ENCODE measurements around the gene JAZF1.
"Not testable (repeated sequence)": the region's sequence is repeated elsewhere in the genome, so short reads cannot be mapped to it uniquely, and the experiment has no call there.

The JAZF1 gene

GRCh38 chr7:27930910-27931476, 249.6 kb downstream of the JAZF1 start:
- TF ChIP-seq CTCF (IDR thresholded peaks at IDR 0.05; ENCODE audit: low read depth, low read length) = no peak
- H3K4me3 ChIP-seq (ENCODE audit: low read depth, low read length) = no peak overlapping the region
- in situ Hi-C loops (cut with HindIII; ENCODE audit: low sequenced_read_pairs) = no loop called here
- DNase-seq (ENCODE audit: low read depth, low spot score) = no peak

DNA sequence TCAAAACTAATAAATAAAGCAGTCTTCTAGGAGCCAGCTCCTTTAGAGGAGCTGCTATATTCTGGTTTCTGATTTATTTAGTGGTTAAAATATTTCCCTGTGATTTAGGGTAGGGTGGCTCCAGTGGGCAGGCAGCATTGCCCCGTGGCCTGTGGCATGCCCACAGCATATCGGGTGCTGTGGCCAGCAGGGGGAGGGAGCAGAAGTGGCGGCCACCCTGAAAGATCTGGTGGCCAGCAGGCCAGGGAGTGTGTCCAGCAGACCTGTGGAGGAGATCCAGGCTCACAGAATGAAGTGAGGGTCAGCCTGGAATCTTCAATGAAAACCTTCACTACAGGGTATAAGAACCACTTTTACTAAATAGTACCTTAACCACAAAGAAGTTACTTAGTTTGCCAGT, 251.5 kb downstream of the JAZF1 start:
- no peak overlapping the region for H3K4me3 ChIP-seq (ENCODE audit: low read depth, low read length)
- in situ Hi-C loops (cut with HindIII; ENCODE audit: low sequenced_read_pairs) = no loop called here
- no peak for TF ChIP-seq CTCF (IDR thresholded peaks at IDR 0.05; ENCODE audit: low read depth, low read length)
- no peak for DNase-seq (ENCODE audit: low read depth, low spot score)

- H3K4me3 ChIP-seq (ENCODE audit: low read depth, low read length) = no peak overlapping the region
- in situ Hi-C loops (cut with HindIII; ENCODE audit: low sequenced_read_pairs) = no loop called here
- no peak for DNase-seq (ENCODE audit: low read depth, low spot score)
- no peak for TF ChIP-seq CTCF (IDR thresholded peaks at IDR 0.05; ENCODE audit: low read depth, low read length)
Measured at GRCh38 chr7:27928001-27928400, 252.6 kb downstream of the JAZF1 start.

- H3K4me3 ChIP-seq (ENCODE audit: low read depth, low read length) = no peak overlapping the region
- in situ Hi-C loops (cut with HindIII; ENCODE audit: low sequenced_read_pairs) = no loop called here
- DNase-seq (ENCODE audit: low read depth, low spot score) = no peak
- no peak for TF ChIP-seq CTCF (IDR thresholded peaks at IDR 0.05; ENCODE audit: low read depth, low read length)
Measured at GRCh38 chr7:27925573-27926201, 254.9 kb downstream of the JAZF1 start.

GRCh38 chr7:27923642-27923980, 257.0 kb downstream of the JAZF1 start:
- in situ Hi-C loops (cut with HindIII; ENCODE audit: low sequenced_read_pairs) = no loop called here
- TF ChIP-seq CTCF (IDR thresholded peaks at IDR 0.05; ENCODE audit: low read depth, low read length) = no peak
- H3K4me3 ChIP-seq (ENCODE audit: low read depth, low read length) = no peak overlapping the region
- no peak for DNase-seq (ENCODE audit: low read depth, low spot score)

GRCh38 chr7:27922907-27923641, 257.5 kb downstream of the JAZF1 start:
- in situ Hi-C loops (cut with HindIII; ENCODE audit: low sequenced_read_pairs) = no loop called here
- DNase-seq (ENCODE audit: low read depth, low spot score) = no peak
- no peak overlapping the region for H3K4me3 ChIP-seq (ENCODE audit: low read depth, low read length)
- no peak for TF ChIP-seq CTCF (IDR thresholded peaks at IDR 0.05; ENCODE audit: low read depth, low read length)

DNA sequence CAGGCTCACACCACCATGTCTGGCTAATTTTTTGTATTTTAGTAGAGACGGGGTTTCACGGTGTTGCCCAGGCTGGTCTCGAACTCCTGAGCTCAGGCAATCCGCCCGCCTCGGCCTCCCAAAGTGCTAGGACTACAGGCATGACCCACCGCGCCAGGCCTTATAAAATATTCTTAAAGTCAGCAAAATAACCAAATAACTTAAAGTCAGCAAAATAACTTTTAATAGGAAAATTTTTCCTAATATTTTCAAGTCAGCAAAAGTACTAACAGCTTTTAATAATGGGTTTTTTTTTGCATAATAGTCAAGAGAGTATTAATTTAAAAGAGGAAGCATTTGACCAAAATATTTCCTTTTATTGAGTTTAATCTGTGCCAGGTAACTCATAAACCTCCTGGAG, 258.2 kb downstream of the JAZF1 start:
- DNase-seq (ENCODE audit: low read depth, low spot score); H3K4me3 ChIP-seq (ENCODE audit: low read depth, low read length); in situ Hi-C loops (cut with HindIII; ENCODE audit: low sequenced_read_pairs): not testable (repeated sequence)
